Endodermal cell (in vitro differentiated cells): Measurements from ENCODE around the gene KPNA3. TPM values are rescaled to one million over a fixed set of nuclear protein-coding genes. Genes with fewer than 3 reads are reported as not detected.
A peak's percentile ranks its signal among the peaks of the same experiment; 100 is the strongest.
"Not testable (repeated sequence)": the region's sequence is repeated elsewhere in the genome, so short reads cannot be mapped to it uniquely, and the experiment has no call there.

Source experiments
- DNase-seq: peaks from one replicate; pipeline ENCODE4 v3.0.0-alpha.2; 2017
- H3K27ac ChIP-seq: 2 replicates; pipeline ENCODE4 v1.5.1; 2013; ENCODE audit warnings: mild to moderate bottlenecking, low read depth, low read length, moderate library complexity
- H3K27me3 ChIP-seq: 2 replicates; pipeline ENCODE4 v1.6.1; 2013; ENCODE audit warnings: mild to moderate bottlenecking, low read length, moderate library complexity; ENCODE audit not compliant: insufficient read depth, control insufficient read depth, poor library complexity, severe bottlenecking
- H3K36me3 ChIP-seq: 2 replicates; pipeline ENCODE4 v1.7.0; 2013; ENCODE audit warnings: mild to moderate bottlenecking, low read length, moderate library complexity; ENCODE audit not compliant: control insufficient read depth, insufficient read depth
- H3K4me1 ChIP-seq: one replicate; pipeline ENCODE4 v1.7.0; 2013; ENCODE audit warnings: low read length; ENCODE audit not compliant: control insufficient read depth, insufficient read depth
- H3K4me3 ChIP-seq: 2 replicates; pipeline ENCODE4 v1.5.1; 2013; ENCODE audit warnings: mild to moderate bottlenecking, low read length, moderate library complexity
- H3K9ac ChIP-seq: 2 replicates; pipeline ENCODE4 v1.6.1; 2013; ENCODE audit warnings: mild to moderate bottlenecking, low read length, moderate library complexity; ENCODE audit not compliant: poor library complexity, severe bottlenecking; ENCODE audit errors: extremely low read depth
- H3K9me3 ChIP-seq: 2 replicates; pipeline ENCODE4 v1.6.1; 2013; ENCODE audit warnings: mild to moderate bottlenecking, low read length, moderate library complexity; ENCODE audit not compliant: control insufficient read depth
- H3K27ac Mint-ChIP-seq: 2 replicates; pipeline ENCODE4 v1.8.0; 2020; ENCODE audit warnings: mixed read lengths
- H3K27me3 Mint-ChIP-seq: 2 replicates; pipeline ENCODE4 v1.8.0; 2021; ENCODE audit warnings: mild to moderate bottlenecking, mixed read lengths; ENCODE audit not compliant: insufficient read depth
- H3K36me3 Mint-ChIP-seq: 2 replicates; pipeline ENCODE4 v1.8.0; 2020; ENCODE audit warnings: low read depth, mixed read lengths
- H3K4me1 Mint-ChIP-seq: 2 replicates; pipeline ENCODE4 v1.8.0; 2020; ENCODE audit warnings: mixed read lengths
- H3K4me3 Mint-ChIP-seq: 2 replicates; pipeline ENCODE4 v1.8.0; 2020; ENCODE audit warnings: mild to moderate bottlenecking, moderate library complexity, mixed read lengths
- H3K9me3 Mint-ChIP-seq: 2 replicates; pipeline ENCODE4 v1.8.0; 2020; ENCODE audit warnings: mild to moderate bottlenecking, mixed read lengths
- WGBS, 2 experiments: methylation state at CpG; one replicate each; pipeline versions ENCODE4 v1.1.5 to v1.1.7; 2013; ENCODE audit warnings: missing lambda C conversion rate in 2 of 2, mixed read lengths in 1 of 2; ENCODE audit not compliant: insufficient coverage in 1 of 2, insufficient read length in 1 of 2; 5-methylcytosine and 5-hydroxymethylcytosine counted together
- total RNA-seq, 2 donors: library from RNA; stranded (reverse); fragmentation: NEBNext Ultra II Directional in 1 of 2; extraction: Animal tissue kit (Norgen Biotek cat#: 25700) in 1 of 2; gene quantifications; 2 replicates in 1 of 2; 3 replicates in 1 of 2; pipeline ENCODE4 v1.2.1, GENCODE V29; 2021
- TF ChIP-seq, protein P1 (sequence below): fragments of 200-600 bp; sonication (generic); conservative IDR thresholded peaks from 2 replicates; pipeline ENCODE4 v1.5.0; 2021; ENCODE audit warnings: antibody characterized with exemption, mild to moderate bottlenecking

KPNA3 gene
- total RNA-seq, 2 donors from 2014 or later, result 59.0 to 64.2 TPM

DNA sequence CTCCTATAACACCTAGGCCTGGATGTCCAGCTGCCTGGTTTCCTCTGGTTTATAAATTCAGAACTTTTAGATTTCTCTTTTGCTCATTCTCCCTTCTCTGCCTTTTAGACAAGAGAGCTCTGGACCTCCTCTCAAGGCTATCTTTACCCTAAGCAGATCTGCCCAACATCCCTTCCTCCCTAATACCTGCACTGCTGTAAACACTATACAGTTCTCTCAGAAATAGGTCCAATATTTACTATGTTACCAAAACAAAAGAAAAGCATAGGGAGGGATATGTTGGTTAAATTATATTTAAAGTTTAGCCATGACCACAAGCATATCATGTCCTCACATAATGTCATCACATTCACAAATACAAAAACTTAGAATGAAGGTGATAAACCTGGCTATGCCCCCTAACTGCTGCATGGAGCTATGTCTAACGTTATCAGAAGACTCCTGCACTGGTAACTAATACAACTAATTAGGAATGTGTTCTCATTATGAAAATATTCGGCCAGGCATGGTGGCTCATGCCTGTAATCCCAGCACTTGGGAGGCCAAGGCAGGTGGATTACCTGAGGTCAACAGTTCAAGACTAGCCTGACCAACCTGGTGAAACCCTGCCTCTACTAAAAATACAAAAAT lies 18.0 kb downstream of the KPNA3 start:
- TF ChIP-seq, protein P1, sequence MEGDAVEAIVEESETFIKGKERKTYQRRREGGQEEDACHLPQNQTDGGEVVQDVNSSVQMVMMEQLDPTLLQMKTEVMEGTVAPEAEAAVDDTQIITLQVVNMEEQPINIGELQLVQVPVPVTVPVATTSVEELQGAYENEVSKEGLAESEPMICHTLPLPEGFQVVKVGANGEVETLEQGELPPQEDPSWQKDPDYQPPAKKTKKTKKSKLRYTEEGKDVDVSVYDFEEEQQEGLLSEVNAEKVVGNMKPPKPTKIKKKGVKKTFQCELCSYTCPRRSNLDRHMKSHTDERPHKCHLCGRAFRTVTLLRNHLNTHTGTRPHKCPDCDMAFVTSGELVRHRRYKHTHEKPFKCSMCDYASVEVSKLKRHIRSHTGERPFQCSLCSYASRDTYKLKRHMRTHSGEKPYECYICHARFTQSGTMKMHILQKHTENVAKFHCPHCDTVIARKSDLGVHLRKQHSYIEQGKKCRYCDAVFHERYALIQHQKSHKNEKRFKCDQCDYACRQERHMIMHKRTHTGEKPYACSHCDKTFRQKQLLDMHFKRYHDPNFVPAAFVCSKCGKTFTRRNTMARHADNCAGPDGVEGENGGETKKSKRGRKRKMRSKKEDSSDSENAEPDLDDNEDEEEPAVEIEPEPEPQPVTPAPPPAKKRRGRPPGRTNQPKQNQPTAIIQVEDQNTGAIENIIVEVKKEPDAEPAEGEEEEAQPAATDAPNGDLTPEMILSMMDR, result no peak
- Mint-ChIP-seq H3K36me3 (peaks cover 8% of the 10 kb centered on the region), H3K27ac (no peak overlapping the region), H3K9me3 (no peaks in the 10 kb centered on the region), H3K4me3 (no peak overlapping the region), H3K4me1 (peaks cover 6% of the 10 kb centered on the region), H3K27me3 (no peaks in the 10 kb centered on the region)
- Histone ChIP-seq H3K36me3 (no peaks in the 10 kb centered on the region), H3K4me1 (no peaks in the 10 kb centered on the region), H3K9ac (no peak overlapping the region), H3K4me3 (no peak overlapping the region), H3K27me3 (no peaks in the 10 kb centered on the region), H3K27ac (no peak overlapping the region), H3K9me3 (no peaks in the 10 kb centered on the region)
- 98 to 100% methylated on average over 2 of the region's 2 CpGs for WGBS, 2 experiments
- no peak for DNase-seq

DNA sequence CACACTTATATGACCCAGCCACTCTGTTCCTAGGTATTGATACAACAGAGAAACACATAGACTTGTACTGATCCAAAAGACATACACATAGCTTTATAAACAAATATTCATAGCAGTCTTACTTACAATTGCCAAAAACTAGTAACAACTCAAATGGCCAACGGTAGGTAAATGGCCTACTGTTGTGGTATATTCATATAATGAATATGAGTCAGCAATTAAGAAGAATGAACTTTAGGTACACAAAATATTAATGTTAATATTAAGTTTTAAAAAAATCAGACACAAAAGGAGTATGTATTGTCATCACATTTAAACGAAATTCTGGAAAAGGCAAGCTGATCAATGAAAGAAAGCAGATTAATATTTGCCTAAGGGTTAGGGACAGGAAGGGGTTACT lies 19.7 kb downstream of the KPNA3 start:
- H3K27ac Mint-ChIP-seq, result no peak overlapping the region
- Histone ChIP-seq H3K9me3 (no peaks in the 10 kb centered on the region), H3K9ac (no peak overlapping the region), H3K27ac (no peak overlapping the region), H3K27me3 (no peaks in the 10 kb centered on the region), H3K4me3 (no peak overlapping the region), H3K4me1 (no peaks in the 10 kb centered on the region), H3K36me3 (peaks cover 4% of the 10 kb centered on the region)
- 89 to 97% methylated on average over 1 of the region's 2 CpGs for WGBS, 2 experiments
- peaks cover 4% of the 10 kb centered on the region for H3K36me3 Mint-ChIP-seq
- TF ChIP-seq, protein P1, result no peak
- H3K4me1 Mint-ChIP-seq, result peaks cover 4% of the 10 kb centered on the region
- no peaks in the 10 kb centered on the region for H3K9me3 Mint-ChIP-seq
- no peak for DNase-seq
- H3K27me3 Mint-ChIP-seq, result no peaks in the 10 kb centered on the region
- no peak overlapping the region for H3K4me3 Mint-ChIP-seq

GRCh38 chr13:49761811-49762210 lies 30.7 kb downstream of the KPNA3 start:
- H3K27me3 Mint-ChIP-seq, H3K27ac Mint-ChIP-seq, H3K27ac ChIP-seq: not testable (repeated sequence)

DNA sequence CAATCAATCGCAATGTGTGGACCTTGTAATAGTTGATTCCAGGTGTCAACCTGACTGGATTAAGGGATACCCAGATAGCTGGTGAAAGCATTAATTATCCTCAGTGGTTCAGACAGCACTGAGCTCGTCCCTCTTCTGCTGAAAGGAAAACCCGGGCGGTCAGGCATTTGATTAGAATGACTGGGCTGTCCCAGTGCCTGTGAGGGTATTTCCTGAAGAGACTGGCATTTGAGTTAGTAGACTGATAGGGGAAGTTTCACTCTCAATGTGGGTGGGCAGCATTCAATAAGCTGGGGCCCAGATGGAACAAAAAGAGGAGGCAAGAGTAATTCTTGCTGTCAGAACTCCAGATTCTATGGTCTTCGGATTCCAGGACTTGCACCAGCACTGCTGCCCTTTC lies 31.9 kb downstream of the KPNA3 start:
- Histone ChIP-seq H3K9me3 (peaks cover 56% of the 10 kb centered on the region), H3K36me3 (peaks cover 42% of the 10 kb centered on the region), H3K4me1 (no peaks in the 10 kb centered on the region), H3K27ac (no peak overlapping the region), H3K4me3 (peak overlapping the region; percentile 5), H3K9ac (no peak overlapping the region), H3K27me3 (no peaks in the 10 kb centered on the region)
- 94 to 97% methylated on average over 3 to 5 of the region's 5 CpGs for WGBS, 2 experiments
- no peaks in the 10 kb centered on the region for H3K27me3 Mint-ChIP-seq
- peaks cover 52% of the 10 kb centered on the region for H3K9me3 Mint-ChIP-seq
- peaks cover 58% of the 10 kb centered on the region for H3K36me3 Mint-ChIP-seq
- TF ChIP-seq, protein P1, result no peak
- no peaks in the 10 kb centered on the region for H3K4me1 Mint-ChIP-seq
- no peak for DNase-seq
- no peak overlapping the region for H3K4me3 Mint-ChIP-seq
- no peak overlapping the region for H3K27ac Mint-ChIP-seq

More at GRCh38 chr13:49761811-49762210, 30.7 kb downstream of the KPNA3 start:
- peaks cover 56% of the 10 kb centered on the region for H3K9me3 ChIP-seq
- not testable (repeated sequence) for H3K4me3 Mint-ChIP-seq, DNase-seq, H3K4me1 Mint-ChIP-seq, H3K4me3 ChIP-seq, H3K27me3 ChIP-seq, H3K9ac ChIP-seq, H3K4me1 ChIP-seq
- Mint-ChIP-seq H3K9me3 (peaks cover 52% of the 10 kb centered on the region), H3K36me3 (peaks cover 58% of the 10 kb centered on the region)
- H3K36me3 ChIP-seq, result peaks cover 42% of the 10 kb centered on the region
- 97 to 98% methylated on average over 8 to 26 of the region's 32 CpGs for WGBS, 2 experiments
